A673 (cell line): Measurements from ENCODE around the gene GZMH.

Experiments used
- EZH2 ChIP-seq: fragments of 200-600 bp; sonication (generic); IDR thresholded peaks from 2 replicates; pipeline ENCODE4 v1.6.1; 2017; ENCODE audit warnings: borderline replicate concordance, low read depth, mild to moderate bottlenecking, mixed read lengths, antibody characterized with exemption, low read length; ENCODE audit not compliant: poor library complexity, severe bottlenecking
- TF ChIP-seq, protein P1 (sequence below): fragments of 300-800, 200-600 bp; sonication (generic); conservative IDR thresholded peaks from 2 replicates; pipeline ENCODE4 v1.5.1; 2017; ENCODE audit warnings: low read depth, mild to moderate bottlenecking, antibody characterized with exemption, low read length, moderate library complexity, mixed read lengths

DNA sequence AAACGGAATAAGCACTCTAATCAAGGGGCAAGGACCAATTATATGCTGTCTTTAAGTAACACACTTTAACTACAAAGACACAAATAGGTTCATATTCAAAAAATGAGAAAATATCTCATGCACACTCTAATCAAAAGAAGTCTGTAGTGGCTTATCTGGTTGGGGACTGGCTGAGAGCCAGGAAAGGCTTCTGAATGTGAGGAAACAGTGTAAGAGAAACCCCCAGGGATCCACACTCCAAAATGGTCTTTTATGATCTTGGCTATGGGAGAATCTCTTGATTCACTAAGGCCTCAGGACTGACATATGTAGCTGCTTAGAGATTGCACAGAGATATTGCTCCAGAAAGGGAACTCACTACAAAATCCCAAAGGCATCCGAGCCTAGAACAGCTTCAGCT is 43.7 kb downstream of the GZMH start:
- no peak for TF ChIP-seq EZH2
- TF ChIP-seq, protein P1, sequence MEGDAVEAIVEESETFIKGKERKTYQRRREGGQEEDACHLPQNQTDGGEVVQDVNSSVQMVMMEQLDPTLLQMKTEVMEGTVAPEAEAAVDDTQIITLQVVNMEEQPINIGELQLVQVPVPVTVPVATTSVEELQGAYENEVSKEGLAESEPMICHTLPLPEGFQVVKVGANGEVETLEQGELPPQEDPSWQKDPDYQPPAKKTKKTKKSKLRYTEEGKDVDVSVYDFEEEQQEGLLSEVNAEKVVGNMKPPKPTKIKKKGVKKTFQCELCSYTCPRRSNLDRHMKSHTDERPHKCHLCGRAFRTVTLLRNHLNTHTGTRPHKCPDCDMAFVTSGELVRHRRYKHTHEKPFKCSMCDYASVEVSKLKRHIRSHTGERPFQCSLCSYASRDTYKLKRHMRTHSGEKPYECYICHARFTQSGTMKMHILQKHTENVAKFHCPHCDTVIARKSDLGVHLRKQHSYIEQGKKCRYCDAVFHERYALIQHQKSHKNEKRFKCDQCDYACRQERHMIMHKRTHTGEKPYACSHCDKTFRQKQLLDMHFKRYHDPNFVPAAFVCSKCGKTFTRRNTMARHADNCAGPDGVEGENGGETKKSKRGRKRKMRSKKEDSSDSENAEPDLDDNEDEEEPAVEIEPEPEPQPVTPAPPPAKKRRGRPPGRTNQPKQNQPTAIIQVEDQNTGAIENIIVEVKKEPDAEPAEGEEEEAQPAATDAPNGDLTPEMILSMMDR, result no peak
